EH (cell line): ENCODE data around the gene TRAPPC5.

Experiments
- DNase-seq: peaks from one replicate; pipeline ENCODE4 v3.0.0-alpha.2; 2015; ENCODE audit warnings: low read depth

TRAPPC5 gene

DNA sequence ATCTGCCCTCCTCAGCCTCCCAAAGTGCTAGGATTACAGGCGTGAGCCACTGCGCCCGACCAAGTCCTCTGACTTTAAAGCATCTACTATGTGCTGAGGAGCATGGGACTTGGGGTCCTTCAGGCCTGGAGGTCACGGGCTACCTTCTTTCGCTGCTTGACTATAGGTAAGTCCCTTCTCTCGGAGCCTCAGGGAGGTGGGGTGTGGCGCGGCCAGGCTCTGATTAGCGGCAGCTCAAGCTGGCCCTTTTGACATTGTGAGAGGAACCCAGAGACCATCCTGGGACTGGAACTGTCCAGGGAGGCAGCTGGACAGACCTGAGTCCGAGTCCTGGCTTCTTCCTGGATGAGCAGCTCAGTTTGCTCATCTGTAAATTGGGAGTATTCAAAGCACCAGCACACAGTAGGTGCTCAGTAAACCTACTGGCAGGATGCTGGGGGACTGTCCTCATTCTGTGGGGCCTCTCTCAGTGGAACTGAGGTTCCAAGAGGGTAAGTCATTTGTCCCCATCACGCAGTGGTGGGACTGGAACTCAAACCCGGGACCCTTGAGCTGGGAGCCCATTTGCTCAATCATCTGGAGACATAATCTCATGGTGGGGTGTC is 20.5 kb downstream of the TRAPPC5 start:
- DNase-seq, result no peak

DNA sequence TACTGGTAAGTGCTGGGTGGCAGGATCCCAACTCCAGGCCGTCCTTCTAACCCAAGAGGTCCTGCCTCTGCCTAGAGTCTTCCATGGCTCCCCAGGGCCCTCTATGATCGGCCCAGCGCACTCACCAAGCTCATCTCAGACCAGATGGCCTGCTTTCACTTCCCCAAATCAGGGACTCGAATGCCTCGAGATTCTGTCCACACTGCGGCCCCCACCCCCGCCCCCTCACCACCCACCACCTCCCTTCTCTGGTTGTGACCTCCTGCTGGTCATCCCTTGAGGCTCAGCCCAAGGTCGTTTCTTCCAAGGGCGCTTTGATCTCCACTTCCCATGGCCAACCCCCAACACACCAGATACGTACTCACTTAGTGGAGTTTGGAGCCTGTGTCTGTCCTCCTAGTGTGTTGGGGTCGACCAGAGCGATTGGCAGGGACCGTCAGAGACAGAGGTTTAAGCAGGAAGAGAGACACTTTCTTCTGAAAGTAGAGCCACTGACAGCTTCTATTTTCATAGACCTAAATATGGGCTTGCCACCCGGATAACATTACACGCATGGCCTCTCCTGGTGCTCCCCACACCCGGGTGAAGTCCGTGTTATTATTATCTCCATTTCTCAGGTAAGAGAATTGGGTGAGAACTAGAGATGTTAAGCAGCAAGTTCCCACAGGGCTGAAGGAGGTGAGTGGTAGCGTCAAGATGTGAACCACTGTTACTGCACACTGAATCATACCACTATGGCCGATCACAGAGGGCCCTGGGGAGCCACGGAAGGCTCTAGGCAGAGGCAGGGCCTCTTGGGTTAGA is 21.2 kb downstream of the TRAPPC5 start, which contains the start of gene FCER2:
Gene FCER2, minus strand, starts transcription at position 478 of the 804 bp plus-strand sequence. CDS start 2,371 bp downstream, outside the sequence.
- DNase-seq, result no peak

- no peak for DNase-seq
Measured at GRCh38 chr19:7703332-7703731, 22.7 kb downstream of the TRAPPC5 start.

DNA sequence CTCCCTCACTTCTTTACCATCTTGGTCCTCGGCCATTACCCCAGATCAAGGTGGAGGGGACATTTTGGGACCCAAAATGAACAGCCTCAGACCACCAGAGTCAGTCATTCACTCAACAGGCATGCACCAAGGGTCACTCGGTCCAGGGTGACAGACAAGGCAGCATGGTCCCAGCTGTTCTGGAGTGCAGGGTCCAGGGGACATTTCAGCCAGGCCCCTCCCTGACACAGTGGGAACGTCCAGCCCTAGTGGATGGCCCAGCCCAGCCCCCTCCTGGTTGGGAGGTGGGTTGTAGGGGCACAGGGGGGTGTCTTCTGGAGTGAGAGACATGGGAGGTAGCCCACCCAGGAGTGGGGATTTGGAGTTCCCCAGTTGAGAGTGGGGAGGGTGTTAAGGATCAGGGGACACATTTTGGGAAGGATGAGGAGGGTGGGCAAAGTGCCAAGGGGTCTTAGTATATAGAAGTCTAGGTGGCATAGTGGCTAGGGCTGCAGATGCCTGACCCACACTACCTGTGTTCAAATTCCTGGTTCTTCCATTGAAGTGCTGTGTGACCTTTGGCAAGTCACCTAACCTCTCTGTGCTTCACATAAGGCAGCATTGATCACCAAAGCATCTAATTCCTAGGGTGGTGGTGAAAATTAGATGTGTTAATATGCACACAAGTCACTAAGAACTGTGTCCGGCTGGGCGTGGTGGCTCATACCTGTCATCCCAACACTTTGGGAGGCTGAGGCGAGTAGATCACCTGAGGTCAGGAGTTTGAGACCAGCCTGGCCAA is 23.8 kb downstream of the TRAPPC5 start:
- DNase-seq, result no peak

DNA sequence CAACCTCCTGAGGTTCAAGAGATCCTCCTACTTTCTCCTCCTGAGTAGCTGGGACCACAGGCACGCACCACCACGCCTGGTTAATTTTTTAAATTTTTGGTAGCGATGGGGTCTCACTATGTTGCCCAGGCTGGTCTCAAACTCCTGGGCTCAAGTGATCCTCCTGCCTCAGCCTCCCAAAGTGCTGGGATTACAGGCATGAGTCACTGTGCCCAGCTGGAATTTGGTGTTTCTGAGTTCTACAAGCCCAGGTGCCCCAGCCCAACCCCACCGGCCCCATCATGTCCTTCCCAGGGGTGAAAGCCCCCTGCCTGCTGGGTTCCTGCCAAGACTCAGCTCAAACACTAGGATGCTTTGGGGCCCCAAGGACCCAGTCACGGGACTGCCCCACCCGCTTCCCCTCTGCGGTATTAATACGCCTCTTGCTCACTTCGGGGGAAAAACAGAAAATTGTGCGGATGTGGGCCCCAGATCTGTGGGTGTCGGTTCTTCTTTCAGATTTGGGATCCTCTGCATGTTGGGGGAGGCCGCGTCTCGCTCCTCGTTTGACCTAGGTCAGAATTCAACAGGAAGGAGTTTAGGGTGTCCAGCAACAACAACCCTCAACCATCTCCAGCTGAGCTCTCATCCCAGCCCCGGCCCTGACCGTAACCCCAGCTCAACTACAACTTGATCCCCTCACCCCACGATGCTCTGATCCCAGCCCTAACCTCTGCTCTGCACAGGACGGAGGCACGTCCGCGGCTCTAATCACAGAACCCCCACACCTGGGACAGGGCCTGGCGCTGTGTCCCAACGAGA is 25.0 kb downstream of the TRAPPC5 start:
- DNase-seq, result no peak

- DNase-seq, result no peak
Measured at GRCh38 chr19:7706188-7706954, 25.7 kb downstream of the TRAPPC5 start.

DNA sequence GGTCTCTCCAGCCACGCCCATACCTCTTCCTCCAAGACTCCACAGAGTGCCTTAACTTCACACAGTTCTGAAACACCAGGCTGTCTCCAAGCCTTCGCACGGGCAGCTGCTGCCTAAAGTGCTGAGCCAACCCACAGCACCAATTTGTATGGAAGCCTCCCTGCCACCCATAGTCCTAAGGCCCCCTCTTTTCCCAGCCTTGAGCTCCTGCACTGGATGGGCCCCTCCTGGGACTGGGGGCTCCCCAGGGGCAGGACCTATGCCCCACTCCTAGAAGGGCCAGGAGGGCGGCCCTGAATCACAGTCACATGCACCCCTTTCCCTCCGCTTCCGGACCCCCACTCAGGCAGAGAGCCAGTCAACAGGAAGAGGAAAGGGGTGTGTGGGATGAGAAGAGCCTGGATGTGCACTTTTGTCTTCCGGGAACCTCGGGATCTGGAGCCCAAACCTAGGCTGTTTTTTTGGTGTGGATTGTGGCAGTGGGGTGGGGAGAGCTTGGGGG is 26.4 kb downstream of the TRAPPC5 start:
- DNase-seq, result no peak

GRCh38 chr19:7709932-7710460 is 29.4 kb downstream of the TRAPPC5 start:
- no peak for DNase-seq

DNA sequence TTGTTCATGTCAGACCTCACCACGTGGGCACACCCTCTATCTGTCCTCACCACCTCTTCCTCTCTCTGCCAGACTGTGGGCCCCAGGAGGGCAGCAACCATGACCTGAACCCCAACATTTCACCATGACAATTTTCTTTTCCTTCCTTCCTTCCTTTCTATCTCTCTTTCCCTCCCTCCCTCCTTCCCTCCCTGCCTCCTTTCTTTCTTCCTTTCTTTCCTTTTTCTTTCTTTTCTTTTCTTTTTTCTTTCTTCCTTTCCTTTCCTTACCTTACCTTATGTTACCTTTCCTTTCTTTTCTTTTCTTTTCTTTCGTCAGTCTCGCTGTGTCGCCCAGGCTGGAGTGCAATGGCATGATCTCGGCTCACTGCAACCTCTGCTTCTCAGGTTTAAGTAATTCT is 30.0 kb downstream of the TRAPPC5 start:
- DNase-seq, result no peak

DNA sequence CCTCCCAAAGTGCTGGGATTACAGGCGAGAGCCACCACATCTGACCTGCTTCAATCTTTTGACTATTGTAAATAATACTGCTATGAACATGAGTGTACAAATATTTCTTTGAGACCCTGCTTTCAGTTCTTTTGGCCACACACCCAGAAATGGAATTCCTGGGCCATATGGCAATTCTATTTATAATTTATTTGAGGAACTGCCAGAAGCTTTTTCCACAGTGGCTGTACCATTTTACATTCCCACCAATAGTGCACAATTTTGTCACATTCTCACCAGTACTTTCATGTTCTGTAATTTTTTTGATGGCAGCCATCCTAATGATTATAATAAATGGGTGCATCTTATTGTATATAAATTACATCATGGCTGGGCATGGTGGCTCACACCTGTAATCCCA is 35.0 kb downstream of the TRAPPC5 start:
- DNase-seq, result no peak

DNA sequence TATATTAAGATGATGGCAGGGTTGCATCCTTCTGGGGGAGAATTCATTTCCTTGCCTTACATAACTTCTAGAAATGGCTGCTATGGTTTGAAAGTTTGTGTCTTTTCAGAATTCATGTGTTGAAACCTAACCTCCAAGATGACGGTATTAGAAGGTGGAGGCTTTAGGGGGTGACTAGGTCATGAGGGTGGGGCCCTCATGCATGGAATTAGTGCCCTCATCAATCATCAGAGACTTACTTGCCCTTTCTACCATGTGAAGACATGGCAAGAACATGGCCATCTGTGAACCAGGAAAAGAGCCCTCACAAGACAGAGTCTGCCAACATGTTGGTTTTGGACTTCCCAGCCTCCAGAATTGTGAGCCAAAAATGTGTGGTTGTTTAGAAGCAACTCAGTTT is 36.1 kb downstream of the TRAPPC5 start:
- no peak for DNase-seq

- DNase-seq, result no peak
Measured at GRCh38 chr19:7718668-7719067, 38.0 kb downstream of the TRAPPC5 start.

DNA sequence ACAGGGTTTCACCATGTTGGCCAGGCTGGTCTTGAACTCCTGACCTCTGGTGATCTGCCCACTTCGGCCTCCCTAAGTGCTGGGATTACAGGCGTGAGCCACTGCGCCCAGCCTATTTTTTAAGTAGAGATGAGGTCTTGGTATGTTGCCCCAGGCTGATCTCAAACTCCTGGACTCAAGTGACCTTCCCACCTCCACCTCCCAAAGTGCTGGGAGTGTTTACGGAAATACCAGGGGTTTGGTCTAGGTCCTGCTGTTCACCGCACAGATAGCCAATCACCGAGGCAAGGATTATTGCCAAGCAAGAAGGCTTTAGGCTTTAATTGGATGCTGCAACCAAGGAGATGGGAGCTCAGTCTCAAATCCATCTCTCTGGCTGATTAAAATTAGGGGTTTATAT is 39.7 kb downstream of the TRAPPC5 start:
- no peak for DNase-seq

DNA sequence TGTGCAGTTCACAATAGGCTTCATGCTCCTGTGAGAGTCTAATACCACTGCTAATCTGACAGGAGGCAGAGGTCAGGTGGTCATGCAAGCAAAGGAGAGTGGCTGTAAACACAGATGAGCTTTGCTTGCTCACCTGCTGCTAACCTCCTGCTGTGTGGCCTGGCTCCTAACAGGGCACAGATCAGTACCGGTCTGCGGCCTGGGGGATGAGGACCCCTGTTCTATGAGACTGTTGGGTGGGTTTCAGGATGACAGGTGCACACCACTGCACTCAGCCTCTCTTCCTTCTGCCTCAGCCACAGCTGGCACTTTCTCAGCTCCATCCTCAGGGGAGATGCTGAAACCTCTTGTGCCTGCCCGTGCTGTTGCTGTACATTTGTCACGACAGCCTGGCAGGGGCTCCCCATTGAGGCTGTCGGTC is 41.6 kb downstream of the TRAPPC5 start:
- no peak for DNase-seq

DNA sequence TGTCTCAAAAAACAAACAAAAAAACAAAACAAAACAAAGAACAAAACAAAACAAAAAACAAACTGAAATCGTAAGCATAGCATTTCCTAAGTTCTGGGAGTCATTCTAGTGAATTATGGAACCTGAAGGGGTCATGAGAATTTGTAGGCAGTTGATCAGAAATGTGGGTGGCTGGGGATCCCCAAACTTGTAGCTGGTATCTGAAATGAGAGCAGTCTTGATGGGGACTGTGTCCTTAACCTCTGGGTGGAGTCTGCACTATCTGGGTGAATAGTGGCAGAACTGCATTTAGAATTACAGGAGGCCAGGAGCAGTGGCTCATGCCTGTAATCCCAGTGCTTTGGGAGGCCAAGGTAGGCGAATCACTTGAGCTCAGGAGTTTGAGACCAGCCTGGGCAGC is 45.2 kb downstream of the TRAPPC5 start:
- DNase-seq, result no peak

- DNase-seq, result no peak
Measured at GRCh38 chr19:7729211-7729610, 48.6 kb downstream of the TRAPPC5 start.

GRCh38 chr19:7729831-7730285 is 49.2 kb downstream of the TRAPPC5 start:
- DNase-seq, result no peak

- DNase-seq, result no peak
Measured at GRCh38 chr19:7730286-7731217, 49.9 kb downstream of the TRAPPC5 start.

DNA sequence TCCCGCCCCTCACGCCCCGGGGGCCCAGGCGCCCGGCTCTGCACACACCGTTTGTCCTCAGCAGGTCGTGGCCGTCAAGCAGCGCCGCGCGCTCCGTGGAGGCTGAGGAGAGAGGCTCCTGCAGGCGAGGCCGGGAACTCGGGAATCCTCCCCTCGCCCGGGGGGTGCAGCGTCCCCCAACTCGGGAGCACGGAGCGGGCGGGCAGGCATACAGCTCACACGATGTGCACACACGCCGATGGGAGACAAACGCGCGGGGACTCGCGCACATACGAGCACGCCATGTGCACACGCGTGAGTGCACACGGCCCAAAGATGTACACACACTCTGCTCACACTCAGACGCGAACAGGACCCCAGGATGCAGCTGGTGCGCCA is 50.6 kb downstream of the TRAPPC5 start:
- DNase-seq, result no peak

GRCh38 chr19:7731615-7732014 is 51.0 kb downstream of the TRAPPC5 start:
- no peak for DNase-seq
